H1 (cell line): ENCODE data around the gene NBAS.

ENCODE experiments used
- CEBPB ChIP-seq: IDR thresholded peaks from 2 replicates; pipeline ENCODE4 v1.6.1; 2012; ENCODE audit warnings: low read depth, low read length
- TF ChIP-seq, protein P1 (sequence below), 3 experiments: IDR thresholded peaks; 1 replicate in 2 of 3; 2 replicates in 1 of 3; pipeline versions ENCODE4 v1.5.1 to v1.6.1; 2011; ENCODE audit warnings: low read length in 3 of 3, mild to moderate bottlenecking in 3 of 3, inconsistent platforms in 2 of 3, low read depth in 1 of 3, moderate library complexity in 1 of 3; ENCODE audit not compliant: insufficient read depth in 1 of 3; ENCODE audit errors: control extremely low read depth in 1 of 3

DNA sequence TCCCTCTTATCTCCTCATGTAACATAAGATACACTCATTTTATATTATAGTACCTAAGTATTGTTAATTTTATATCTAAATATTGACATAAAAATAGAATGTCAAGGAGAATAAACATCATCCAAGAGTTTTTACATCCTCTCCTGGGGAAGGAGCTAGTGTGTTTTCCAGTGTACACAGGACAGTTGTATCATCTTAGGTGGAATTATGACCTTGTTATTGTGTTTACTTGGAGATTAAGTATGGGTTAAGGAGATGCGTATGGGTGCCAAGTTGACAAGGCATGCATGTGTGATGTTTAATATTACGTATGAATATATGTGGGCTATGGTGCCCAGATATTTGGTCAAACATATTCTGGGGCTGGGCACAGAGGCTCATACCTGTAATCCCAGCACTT lies 19.3 kb upstream of the NBAS start:
- TF ChIP-seq, protein P1, sequence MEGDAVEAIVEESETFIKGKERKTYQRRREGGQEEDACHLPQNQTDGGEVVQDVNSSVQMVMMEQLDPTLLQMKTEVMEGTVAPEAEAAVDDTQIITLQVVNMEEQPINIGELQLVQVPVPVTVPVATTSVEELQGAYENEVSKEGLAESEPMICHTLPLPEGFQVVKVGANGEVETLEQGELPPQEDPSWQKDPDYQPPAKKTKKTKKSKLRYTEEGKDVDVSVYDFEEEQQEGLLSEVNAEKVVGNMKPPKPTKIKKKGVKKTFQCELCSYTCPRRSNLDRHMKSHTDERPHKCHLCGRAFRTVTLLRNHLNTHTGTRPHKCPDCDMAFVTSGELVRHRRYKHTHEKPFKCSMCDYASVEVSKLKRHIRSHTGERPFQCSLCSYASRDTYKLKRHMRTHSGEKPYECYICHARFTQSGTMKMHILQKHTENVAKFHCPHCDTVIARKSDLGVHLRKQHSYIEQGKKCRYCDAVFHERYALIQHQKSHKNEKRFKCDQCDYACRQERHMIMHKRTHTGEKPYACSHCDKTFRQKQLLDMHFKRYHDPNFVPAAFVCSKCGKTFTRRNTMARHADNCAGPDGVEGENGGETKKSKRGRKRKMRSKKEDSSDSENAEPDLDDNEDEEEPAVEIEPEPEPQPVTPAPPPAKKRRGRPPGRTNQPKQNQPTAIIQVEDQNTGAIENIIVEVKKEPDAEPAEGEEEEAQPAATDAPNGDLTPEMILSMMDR (IDR thresholded peaks at IDR 0.05; ENCODE audit: control extremely low read depth in 1 of 3, insufficient read depth in 1 of 3, low read depth in 1 of 3, low read length in 3 of 3), result no peak
- no peak for TF ChIP-seq CEBPB
